ENCODE measurements around the gene NEURL4.

The NEURL4 gene

DNA sequence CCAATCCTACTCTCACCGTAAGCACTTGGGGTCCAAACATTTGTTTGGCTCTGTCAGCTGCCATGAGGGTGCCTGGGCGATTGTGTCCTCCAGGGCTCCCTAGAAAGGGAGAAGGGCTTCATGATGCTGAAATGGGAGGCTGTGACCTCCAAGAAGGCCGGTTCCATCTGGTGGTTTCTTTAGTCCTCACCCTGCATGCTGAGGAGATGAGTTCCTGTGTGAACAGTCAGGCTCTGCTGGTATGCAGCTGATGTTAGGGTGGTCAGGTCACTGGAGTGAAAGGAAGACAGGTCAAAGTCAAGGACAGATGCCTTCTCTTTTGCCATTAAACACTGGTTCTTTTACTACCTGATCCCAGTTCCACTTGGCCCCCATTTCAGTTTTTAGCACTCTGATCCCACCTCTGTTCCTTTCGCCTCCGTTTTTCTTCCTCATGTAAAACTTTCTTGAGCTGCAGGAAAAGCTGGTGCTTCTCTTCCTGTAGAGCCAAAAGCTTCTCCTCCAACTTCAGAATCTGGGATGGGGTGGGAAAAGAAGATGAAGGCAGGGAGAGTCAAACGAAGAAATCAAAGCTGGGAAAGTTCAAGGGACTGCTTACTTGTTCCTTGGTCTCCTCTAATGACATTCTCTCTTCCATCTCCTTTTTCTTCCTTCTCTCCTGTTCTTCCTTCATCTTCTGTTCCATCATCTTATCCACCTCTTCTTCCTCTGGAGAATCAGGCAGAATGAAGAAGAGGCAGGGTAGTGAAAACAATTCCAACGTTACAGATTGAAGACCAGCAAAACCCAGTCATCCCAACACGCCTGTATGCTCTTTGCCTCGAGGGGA lies 15.0 kb downstream of the NEURL4 start:
- H3K9me3 ChIP-seq (ENCODE audit: control insufficient read depth, low read length), result no peaks in the 10 kb centered on the region
- H3K4me1 ChIP-seq (ENCODE audit: control insufficient read depth, insufficient read depth, low read length), result peaks cover 9% of the 10 kb centered on the region
- no peaks in the 10 kb centered on the region for H3K27me3 ChIP-seq (ENCODE audit: control insufficient read depth, insufficient read depth, low read length, poor library complexity, severe bottlenecking)
- peak overlapping the region; percentile 68 for H3K4me3 ChIP-seq (ENCODE audit: insufficient read depth, low read depth, low read length)
- WGBS, 2 experiments, result 53 to 55% methylated on average over 9 of the region's 9 CpGs
- H3K27ac ChIP-seq (ENCODE audit: insufficient read depth, low read depth, low read length, poor library complexity, severe bottlenecking), result peak overlapping the region; percentile 6
- H3K36me3 ChIP-seq (ENCODE audit: control insufficient read depth, insufficient read depth, low read length), result peaks cover 58% of the 10 kb centered on the region

DNA sequence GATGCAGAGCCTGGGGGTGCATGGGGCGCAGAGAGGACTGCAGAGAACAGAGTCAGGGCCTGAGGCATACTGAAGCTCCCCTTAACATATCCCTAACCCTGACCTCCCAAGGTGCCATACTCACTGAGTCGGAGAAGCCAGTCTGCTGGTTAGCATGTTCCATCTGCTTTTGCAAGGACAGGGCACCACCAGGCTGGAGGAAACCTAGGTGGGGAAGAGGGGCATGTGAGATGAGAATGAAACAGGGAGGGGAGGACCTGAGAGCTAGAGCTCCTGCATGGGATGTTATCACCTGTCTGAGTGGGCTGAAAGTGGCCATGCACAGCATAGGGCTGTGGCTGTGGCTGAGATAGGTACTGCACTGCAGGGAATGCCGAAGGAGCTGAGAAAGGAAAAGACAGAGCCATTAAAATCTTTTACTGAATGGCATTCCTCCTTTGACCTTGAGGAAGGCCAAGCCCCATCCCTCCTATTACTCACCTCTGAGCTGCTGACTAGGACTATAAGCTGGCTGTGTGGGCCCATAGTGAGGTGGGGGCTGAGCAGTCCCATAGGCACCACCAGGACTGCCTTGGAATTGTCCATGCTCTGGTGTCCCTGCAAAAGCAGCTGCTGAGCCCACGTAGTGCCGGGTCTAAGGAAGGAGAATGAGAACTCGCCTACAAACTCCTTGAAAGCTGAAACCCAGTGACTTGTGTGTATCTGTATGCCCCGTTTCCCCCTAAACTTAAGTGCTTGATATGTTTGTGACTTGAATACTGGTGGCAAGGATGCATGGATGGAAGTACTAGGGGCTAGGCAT lies 15.8 kb downstream of the NEURL4 start:
- Histone ChIP-seq H3K9me3 (ENCODE audit: control insufficient read depth, low read length) (no peaks in the 10 kb centered on the region), H3K4me1 (ENCODE audit: control insufficient read depth, insufficient read depth, low read length) (peaks cover 10% of the 10 kb centered on the region), H3K4me3 (ENCODE audit: insufficient read depth, low read depth, low read length) (no peak overlapping the region), H3K27me3 (ENCODE audit: control insufficient read depth, insufficient read depth, low read length, poor library complexity, severe bottlenecking) (no peaks in the 10 kb centered on the region), H3K27ac (ENCODE audit: insufficient read depth, low read depth, low read length, poor library complexity, severe bottlenecking) (no peak overlapping the region), H3K36me3 (ENCODE audit: control insufficient read depth, insufficient read depth, low read length) (peaks cover 51% of the 10 kb centered on the region)
- WGBS, 2 experiments, result 90 to 91% methylated on average over 7 of the region's 7 CpGs

DNA sequence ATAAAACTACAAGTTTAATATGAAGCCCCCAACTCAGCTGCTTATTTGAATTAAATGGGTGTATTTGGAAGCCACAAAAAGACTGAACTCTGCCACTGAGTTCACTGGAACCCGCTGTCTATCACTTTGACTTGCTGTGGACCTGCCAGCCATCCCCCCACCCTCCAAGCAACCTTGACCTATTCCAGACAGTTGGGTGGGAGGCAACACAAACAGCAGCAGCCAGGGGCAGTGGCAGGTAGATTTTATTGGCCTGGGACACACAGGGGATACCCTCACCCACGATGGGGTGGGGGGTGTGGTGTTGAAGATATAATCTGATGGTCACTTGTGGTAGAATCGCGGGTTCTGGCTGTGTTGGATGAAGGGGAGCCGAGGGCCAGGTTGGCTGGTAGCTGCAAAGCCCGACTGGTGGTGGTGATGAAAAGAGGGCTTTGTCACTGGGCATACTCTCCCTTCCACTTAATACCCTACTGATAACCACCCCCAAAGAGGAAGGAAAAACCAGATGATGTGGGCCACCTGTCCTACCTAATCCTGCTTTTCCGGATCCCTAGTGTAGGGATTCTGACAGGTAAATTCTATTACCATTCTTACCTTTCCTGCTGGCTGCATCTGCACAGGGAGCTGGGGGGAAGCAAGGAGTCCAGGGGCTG lies 16.6 kb downstream of the NEURL4 start:
- WGBS, 2 experiments, result 91 to 96% methylated on average over 7 of the region's 7 CpGs
- no peaks in the 10 kb centered on the region for H3K27me3 ChIP-seq (ENCODE audit: control insufficient read depth, insufficient read depth, low read length, poor library complexity, severe bottlenecking)
- no peaks in the 10 kb centered on the region for H3K9me3 ChIP-seq (ENCODE audit: control insufficient read depth, low read length)
- no peak overlapping the region for H3K27ac ChIP-seq (ENCODE audit: insufficient read depth, low read depth, low read length, poor library complexity, severe bottlenecking)
- peaks cover 10% of the 10 kb centered on the region for H3K4me1 ChIP-seq (ENCODE audit: control insufficient read depth, insufficient read depth, low read length)
- H3K4me3 ChIP-seq (ENCODE audit: insufficient read depth, low read depth, low read length), result no peak overlapping the region
- H3K36me3 ChIP-seq (ENCODE audit: control insufficient read depth, insufficient read depth, low read length), result peaks cover 45% of the 10 kb centered on the region

DNA sequence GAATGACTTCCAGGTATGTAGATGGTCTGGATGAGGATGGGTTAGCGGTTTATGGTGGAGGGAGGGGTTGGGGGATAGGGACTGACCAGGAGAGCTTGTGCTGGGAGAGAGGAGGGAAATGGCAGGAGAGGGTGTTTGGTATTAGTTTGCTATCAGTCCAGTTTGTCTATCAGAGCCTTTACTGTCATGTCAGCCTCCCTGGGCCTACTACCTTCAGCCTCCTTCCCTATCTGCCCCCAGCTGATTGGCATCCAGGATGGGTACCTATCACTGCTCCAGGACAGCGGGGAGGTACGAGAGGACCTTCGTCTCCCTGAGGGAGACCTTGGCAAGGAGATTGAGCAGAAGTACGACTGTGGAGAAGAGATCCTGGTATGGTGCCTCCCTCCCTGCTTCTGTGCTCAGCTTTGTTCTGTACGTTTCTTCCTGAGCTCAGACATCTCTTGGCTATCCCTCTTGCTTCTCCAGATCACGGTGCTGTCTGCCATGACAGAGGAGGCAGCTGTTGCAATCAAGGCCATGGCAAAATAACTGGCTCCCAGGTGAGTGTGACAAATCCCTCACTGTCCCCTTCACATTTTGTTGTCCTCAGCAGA lies 17.9 kb downstream of the NEURL4 start:
- Histone ChIP-seq H3K27me3 (ENCODE audit: control insufficient read depth, insufficient read depth, low read length, poor library complexity, severe bottlenecking) (no peaks in the 10 kb centered on the region), H3K4me3 (ENCODE audit: insufficient read depth, low read depth, low read length) (no peak overlapping the region), H3K9me3 (ENCODE audit: control insufficient read depth, low read length) (no peaks in the 10 kb centered on the region), H3K36me3 (ENCODE audit: control insufficient read depth, insufficient read depth, low read length) (peaks cover 41% of the 10 kb centered on the region), H3K4me1 (ENCODE audit: control insufficient read depth, insufficient read depth, low read length) (peaks cover 10% of the 10 kb centered on the region), H3K27ac (ENCODE audit: insufficient read depth, low read depth, low read length, poor library complexity, severe bottlenecking) (no peak overlapping the region)
- 94% methylated on average over 7 of the region's 7 CpGs for WGBS, 2 experiments

DNA sequence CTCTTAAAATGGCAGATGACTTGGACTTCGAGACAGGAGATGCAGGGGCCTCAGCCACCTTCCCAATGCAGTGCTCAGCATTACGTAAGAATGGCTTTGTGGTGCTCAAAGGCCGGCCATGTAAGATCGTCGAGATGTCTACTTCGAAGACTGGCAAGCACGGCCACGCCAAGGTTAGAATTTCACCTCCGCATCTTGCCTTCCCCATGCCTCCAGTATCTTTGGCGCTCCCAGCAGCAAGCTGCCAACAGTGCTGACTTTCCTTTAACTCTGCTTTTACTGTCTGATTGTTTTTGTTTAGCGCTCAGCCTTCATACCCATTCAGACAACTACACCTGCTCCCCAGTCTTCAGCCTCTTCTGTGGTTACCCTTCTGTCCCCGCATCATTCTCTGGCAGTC lies 19.5 kb downstream of the NEURL4 start:
- Histone ChIP-seq H3K36me3 (ENCODE audit: control insufficient read depth, insufficient read depth, low read length) (peaks cover 41% of the 10 kb centered on the region), H3K9me3 (ENCODE audit: control insufficient read depth, low read length) (no peaks in the 10 kb centered on the region), H3K4me1 (ENCODE audit: control insufficient read depth, insufficient read depth, low read length) (peaks cover 6% of the 10 kb centered on the region), H3K27me3 (ENCODE audit: control insufficient read depth, insufficient read depth, low read length, poor library complexity, severe bottlenecking) (no peaks in the 10 kb centered on the region), H3K4me3 (ENCODE audit: insufficient read depth, low read depth, low read length) (peak overlapping the region; percentile 95), H3K27ac (ENCODE audit: insufficient read depth, low read depth, low read length, poor library complexity, severe bottlenecking) (no peak overlapping the region)
- 95 to 96% methylated on average over 12 of the region's 12 CpGs for WGBS, 2 experiments

DNA sequence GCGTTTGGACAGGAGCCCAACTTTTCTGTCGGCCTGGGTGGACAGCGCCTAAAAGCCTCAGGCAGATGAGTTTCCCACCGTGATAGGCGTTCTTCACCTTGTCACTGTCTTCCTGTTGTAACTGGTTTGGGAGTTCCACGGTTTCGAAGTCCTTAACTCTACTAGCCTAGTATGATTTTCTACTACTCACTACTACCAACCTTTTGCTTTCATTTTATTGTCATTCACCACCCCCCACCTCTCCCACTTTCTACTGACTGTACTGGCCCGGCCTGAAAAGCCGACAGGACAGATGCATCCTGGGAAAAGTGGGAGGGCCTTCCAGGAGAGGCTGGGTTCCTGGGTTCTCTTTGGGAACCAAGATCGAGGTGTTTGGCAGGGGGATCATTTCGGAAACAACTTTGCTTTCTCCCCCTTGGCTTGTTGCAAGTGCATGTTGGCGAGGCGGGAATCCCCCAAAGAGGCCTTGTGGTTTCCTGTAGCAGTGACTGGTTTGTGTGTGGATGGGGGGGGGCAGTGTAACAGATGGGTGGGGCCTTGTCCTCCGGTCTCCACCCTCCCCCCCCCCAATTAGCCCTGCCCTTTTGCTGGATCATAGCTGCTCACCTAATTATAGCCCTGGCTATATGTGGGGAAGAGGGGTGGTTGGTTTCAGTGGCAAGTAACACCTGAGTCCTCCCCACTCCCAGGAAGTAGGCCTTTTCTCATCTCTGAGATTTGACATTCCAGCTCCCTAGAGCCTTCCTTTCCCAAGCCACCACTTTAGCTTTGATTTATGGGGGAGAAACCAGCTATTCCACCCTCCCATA lies 20.3 kb downstream of the NEURL4 start:
- 1% methylated on average over 11 of the region's 14 CpGs for WGBS, 2 experiments
- Histone ChIP-seq H3K4me1 (ENCODE audit: control insufficient read depth, insufficient read depth, low read length) (peaks cover 6% of the 10 kb centered on the region), H3K36me3 (ENCODE audit: control insufficient read depth, insufficient read depth, low read length) (peaks cover 40% of the 10 kb centered on the region), H3K4me3 (ENCODE audit: insufficient read depth, low read depth, low read length) (peak overlapping the region; percentile 95), H3K27me3 (ENCODE audit: control insufficient read depth, insufficient read depth, low read length, poor library complexity, severe bottlenecking) (no peaks in the 10 kb centered on the region), H3K9me3 (ENCODE audit: control insufficient read depth, low read length) (no peaks in the 10 kb centered on the region), H3K27ac (ENCODE audit: insufficient read depth, low read depth, low read length, poor library complexity, severe bottlenecking) (peak overlapping the region; percentile 91)

DNA sequence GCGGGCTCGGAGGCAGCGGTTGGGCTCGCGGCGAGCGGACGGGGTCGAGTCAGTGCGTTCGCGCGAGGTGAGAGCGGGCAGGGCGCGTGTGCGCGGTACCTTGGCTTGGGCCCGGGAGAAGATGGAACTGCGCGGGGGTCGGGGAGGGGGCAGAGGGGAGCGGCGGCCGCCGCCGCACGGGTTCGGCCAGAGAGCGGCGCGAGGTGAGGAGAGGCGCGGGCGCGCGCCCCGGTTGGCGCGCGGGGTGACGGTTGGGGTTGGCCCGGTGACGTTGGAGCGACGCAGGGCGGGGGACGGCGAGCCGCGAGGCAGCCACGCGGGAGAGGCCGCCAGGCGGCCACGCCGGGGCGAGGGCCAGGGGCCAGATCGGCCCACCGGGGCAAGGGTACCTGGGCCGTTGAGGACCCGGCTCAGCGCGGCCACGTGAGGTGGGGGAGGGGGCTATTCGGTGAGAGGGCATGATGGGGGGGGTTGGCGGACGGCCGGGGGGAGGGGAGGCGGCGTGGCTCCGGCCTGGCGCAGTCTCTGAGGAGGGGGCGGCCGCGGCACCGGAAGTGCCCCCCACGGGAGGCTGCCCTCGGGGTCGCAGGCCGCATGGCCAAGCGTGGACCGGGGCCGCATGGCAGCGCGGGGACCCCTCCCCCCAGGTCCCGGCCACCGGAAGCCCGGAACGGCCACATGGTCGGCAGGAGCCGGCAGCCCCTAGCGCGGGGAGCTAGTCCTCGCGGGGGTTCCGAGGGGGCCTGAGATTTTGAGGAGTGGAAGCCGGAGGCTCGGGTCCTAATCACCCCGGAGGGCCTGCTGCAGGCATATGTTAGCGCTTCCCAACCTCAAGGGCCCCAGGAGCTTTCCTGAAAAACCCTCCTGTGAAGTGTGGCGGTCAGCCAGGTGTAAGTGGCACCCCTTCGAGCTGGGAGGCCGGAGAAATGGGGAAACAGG lies 21.2 kb downstream of the NEURL4 start:
- Histone ChIP-seq H3K27me3 (ENCODE audit: control insufficient read depth, insufficient read depth, low read length, poor library complexity, severe bottlenecking) (no peaks in the 10 kb centered on the region), H3K27ac (ENCODE audit: insufficient read depth, low read depth, low read length, poor library complexity, severe bottlenecking) (peak overlapping the region; percentile 91), H3K4me3 (ENCODE audit: insufficient read depth, low read depth, low read length) (peak overlapping the region; percentile 95), H3K36me3 (ENCODE audit: control insufficient read depth, insufficient read depth, low read length) (peaks cover 32% of the 10 kb centered on the region), H3K9me3 (ENCODE audit: control insufficient read depth, low read length) (no peaks in the 10 kb centered on the region), H3K4me1 (ENCODE audit: control insufficient read depth, insufficient read depth, low read length) (peaks cover 6% of the 10 kb centered on the region)
- WGBS, 2 experiments, result 0 to 1% methylated on average over 104 of the region's 104 CpGs

DNA sequence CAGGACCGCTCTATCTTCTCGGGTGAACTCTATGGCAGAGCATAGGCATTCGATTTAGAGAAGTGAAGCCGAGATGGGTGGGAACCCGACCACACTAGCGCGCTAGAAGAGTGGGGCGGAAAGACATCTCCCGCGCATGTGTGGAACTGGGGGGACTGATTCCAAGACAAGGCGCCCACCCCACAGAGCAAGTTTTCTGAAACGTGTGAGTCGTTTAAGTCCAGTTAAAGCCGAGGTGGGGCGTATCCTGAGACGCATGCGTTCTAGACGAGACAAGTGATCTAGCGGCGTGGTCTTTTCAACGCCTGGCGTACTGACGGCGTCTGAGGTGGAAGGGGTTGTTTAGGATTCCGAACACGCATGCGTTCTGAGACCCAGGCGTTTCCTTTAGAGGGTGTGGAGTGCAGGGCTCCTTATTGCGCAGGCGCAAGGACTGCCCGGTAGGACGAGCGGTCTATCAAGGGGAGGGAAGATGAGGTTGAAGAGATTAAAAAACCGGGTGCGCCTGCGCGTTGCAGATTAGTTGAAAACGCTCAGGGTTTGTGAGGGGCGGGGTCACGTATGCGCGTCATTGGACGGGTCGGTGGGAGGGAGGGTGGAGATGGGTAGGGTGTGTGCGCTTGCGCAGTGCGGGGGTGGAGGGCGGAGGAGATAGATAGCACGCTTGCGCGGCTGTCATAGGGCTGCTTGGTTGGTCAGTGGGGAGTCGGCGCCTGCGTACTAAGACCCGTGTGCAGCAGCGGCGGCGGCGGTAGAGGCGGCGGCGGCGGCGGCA lies 22.0 kb downstream of the NEURL4 start, which contains the start of gene EIF5A:
TSS of gene EIF5A (plus strand) at position 718 of the 775 bp plus-strand sequence. CDS start 2,008 bp downstream, outside the sequence.
- 1% methylated on average over 64 of the region's 64 CpGs for WGBS, 2 experiments
- peak within 1 kb of the TSS; percentile 95 for H3K4me3 ChIP-seq (ENCODE audit: insufficient read depth, low read depth, low read length)

More for the DNA sequence above, 22.0 kb downstream of the NEURL4 start, which contains the start of gene EIF5A:
- H3K27me3 ChIP-seq (ENCODE audit: control insufficient read depth, insufficient read depth, low read length, poor library complexity, severe bottlenecking), result no peaks in the 10 kb centered on the region
- peak within 1 kb of the TSS; percentile 91 for H3K27ac ChIP-seq (ENCODE audit: insufficient read depth, low read depth, low read length, poor library complexity, severe bottlenecking)
- H3K36me3 ChIP-seq (ENCODE audit: control insufficient read depth, insufficient read depth, low read length), result peaks cover 24% of the 10 kb centered on the region
- no peaks in the 10 kb centered on the region for H3K9me3 ChIP-seq (ENCODE audit: control insufficient read depth, low read length)
- peaks cover 6% of the 10 kb centered on the region for H3K4me1 ChIP-seq (ENCODE audit: control insufficient read depth, insufficient read depth, low read length)
